Astrocyte (in vitro differentiated cells and primary cell): Measurements from ENCODE around the gene MIEF1. TPM values are rescaled to one million over a fixed set of nuclear protein-coding genes. Genes with fewer than 3 reads are reported as not detected.

Experiments used
- DNase-seq: peaks from one replicate; pipeline ENCODE4 v3.0.0-alpha.2; 2010; ENCODE audit warnings: low read depth
- FAIRE-seq: peaks from 2 replicates; lab custom pipeline; 2011; peaks lifted over from hg19 to GRCh38; lab: Jason Lieb, UNC
- H2AFZ ChIP-seq: 2 replicates; pipeline ENCODE4 v1.6.0; 2012; ENCODE audit warnings: low read depth, low read length, inconsistent platforms
- H3K27ac ChIP-seq: 2 replicates; pipeline ENCODE4 v1.5.1; 2011; ENCODE audit warnings: low read depth, low read length, inconsistent platforms
- H3K27me3 ChIP-seq: 2 replicates; pipeline ENCODE4 v1.6.0; 2011; ENCODE audit warnings: low read length, inconsistent platforms; ENCODE audit not compliant: insufficient read depth
- H3K36me3 ChIP-seq: 2 replicates; pipeline ENCODE4 v1.5.1; 2011; ENCODE audit warnings: low read length, inconsistent platforms; ENCODE audit not compliant: insufficient read depth
- H3K4me1 ChIP-seq: 2 replicates; pipeline ENCODE4 v1.5.1; 2011; ENCODE audit warnings: low read length, inconsistent platforms; ENCODE audit not compliant: insufficient read depth
- H3K4me2 ChIP-seq: 2 replicates; pipeline ENCODE4 v1.6.0; 2012; ENCODE audit warnings: low read length, inconsistent platforms
- H3K4me3 ChIP-seq: 2 replicates; pipeline ENCODE4 v1.5.1; 2011; ENCODE audit warnings: low read depth, mild to moderate bottlenecking, low read length, inconsistent platforms; ENCODE audit not compliant: insufficient read depth
- H3K79me2 ChIP-seq: 2 replicates; pipeline ENCODE4 v1.6.0; 2012; ENCODE audit warnings: mild to moderate bottlenecking, low read length, inconsistent platforms; ENCODE audit not compliant: insufficient read depth
- H3K9ac ChIP-seq: 2 replicates; pipeline ENCODE4 v1.6.0; 2012; ENCODE audit warnings: mild to moderate bottlenecking, low read length, inconsistent platforms
- H3K9me3 ChIP-seq: 2 replicates; pipeline ENCODE4 v1.5.1; 2012; ENCODE audit warnings: low read depth, mild to moderate bottlenecking, low read length, inconsistent platforms; ENCODE audit not compliant: insufficient read depth
- H4K20me1 ChIP-seq: 2 replicates; pipeline ENCODE4 v1.6.0; 2012; ENCODE audit warnings: low read length, inconsistent platforms; ENCODE audit not compliant: insufficient read depth
- H3K27ac Mint-ChIP-seq: one replicate; pipeline ENCODE4 v1.8.0; 2021; ENCODE audit warnings: mild to moderate bottlenecking, mixed read lengths; ENCODE audit not compliant: unreplicated experiment
- H3K27me3 Mint-ChIP-seq: one replicate; pipeline ENCODE4 v1.8.0; 2021; ENCODE audit warnings: low read depth, mixed read lengths; ENCODE audit not compliant: unreplicated experiment
- H3K36me3 Mint-ChIP-seq: one replicate; pipeline ENCODE4 v1.8.0; 2021; ENCODE audit warnings: low read depth, mixed read lengths; ENCODE audit not compliant: unreplicated experiment
- H3K4me1 Mint-ChIP-seq: one replicate; pipeline ENCODE4 v1.8.0; 2021; ENCODE audit warnings: low read depth, mixed read lengths; ENCODE audit not compliant: unreplicated experiment
- H3K4me3 Mint-ChIP-seq: one replicate; pipeline ENCODE4 v1.8.0; 2021; ENCODE audit warnings: mild to moderate bottlenecking, moderate library complexity, mixed read lengths; ENCODE audit not compliant: unreplicated experiment
- H3K9me3 Mint-ChIP-seq: one replicate; pipeline ENCODE4 v1.8.0; 2021; ENCODE audit warnings: mild to moderate bottlenecking, mixed read lengths; ENCODE audit not compliant: unreplicated experiment
- EZH2 ChIP-seq: IDR thresholded peaks from 2 replicates; pipeline ENCODE4 v1.6.1; 2012; ENCODE audit warnings: mild to moderate bottlenecking, low read length, inconsistent platforms; ENCODE audit not compliant: insufficient read depth
- total RNA-seq: library from RNA; stranded (reverse); gene quantifications from 2 replicates; pipeline ENCODE4 v1.2.1, GENCODE V29; 2021
- TF ChIP-seq, protein P1 (sequence below): IDR thresholded peaks from 2 replicates; pipeline ENCODE4 v1.5.1; 2011; ENCODE audit warnings: low read depth, mild to moderate bottlenecking, inconsistent platforms, low read length, moderate library complexity; ENCODE audit not compliant: insufficient read depth

Gene MIEF1
- total RNA-seq, 1 donor from 2014 or later: 35.6 TPM

DNA sequence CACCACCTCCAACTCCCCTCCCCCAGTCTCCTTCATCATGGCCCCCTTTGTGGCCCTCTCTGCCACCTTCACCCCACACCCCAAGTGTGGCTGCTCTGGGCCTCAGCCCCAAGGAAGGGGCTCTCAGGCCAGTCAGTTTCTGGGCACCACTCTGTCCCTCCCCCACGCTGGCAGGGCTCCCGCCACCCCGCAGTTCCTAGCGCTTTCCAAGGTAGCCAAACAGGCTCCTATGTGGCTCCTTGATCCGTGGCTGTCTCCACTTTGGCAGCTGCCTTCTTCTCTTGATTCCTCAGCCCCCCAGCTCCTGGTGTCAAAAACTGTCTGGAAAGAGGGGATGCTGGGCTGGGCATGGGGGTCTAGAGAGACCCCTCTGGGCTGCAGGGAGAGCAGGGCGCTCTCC, 58.0 kb downstream of the MIEF1 start:
- Mint-ChIP-seq H3K4me1 (no peaks in the 10 kb centered on the region), H3K27ac (no peak overlapping the region), H3K9me3 (no peaks in the 10 kb centered on the region), H3K36me3 (peaks cover 3% of the 10 kb centered on the region), H3K4me3 (no peak overlapping the region), H3K27me3 (peaks cover 43% of the 10 kb centered on the region)
- FAIRE-seq (no peak), DNase-seq (no peak)
- H3K79me2 ChIP-seq: no peaks in the 10 kb centered on the region
- H3K27me3 ChIP-seq: peaks cover 57% of the 10 kb centered on the region
- no peak overlapping the region for H3K27ac ChIP-seq
- H3K36me3 ChIP-seq: no peaks in the 10 kb centered on the region
- TF ChIP-seq, protein P1, sequence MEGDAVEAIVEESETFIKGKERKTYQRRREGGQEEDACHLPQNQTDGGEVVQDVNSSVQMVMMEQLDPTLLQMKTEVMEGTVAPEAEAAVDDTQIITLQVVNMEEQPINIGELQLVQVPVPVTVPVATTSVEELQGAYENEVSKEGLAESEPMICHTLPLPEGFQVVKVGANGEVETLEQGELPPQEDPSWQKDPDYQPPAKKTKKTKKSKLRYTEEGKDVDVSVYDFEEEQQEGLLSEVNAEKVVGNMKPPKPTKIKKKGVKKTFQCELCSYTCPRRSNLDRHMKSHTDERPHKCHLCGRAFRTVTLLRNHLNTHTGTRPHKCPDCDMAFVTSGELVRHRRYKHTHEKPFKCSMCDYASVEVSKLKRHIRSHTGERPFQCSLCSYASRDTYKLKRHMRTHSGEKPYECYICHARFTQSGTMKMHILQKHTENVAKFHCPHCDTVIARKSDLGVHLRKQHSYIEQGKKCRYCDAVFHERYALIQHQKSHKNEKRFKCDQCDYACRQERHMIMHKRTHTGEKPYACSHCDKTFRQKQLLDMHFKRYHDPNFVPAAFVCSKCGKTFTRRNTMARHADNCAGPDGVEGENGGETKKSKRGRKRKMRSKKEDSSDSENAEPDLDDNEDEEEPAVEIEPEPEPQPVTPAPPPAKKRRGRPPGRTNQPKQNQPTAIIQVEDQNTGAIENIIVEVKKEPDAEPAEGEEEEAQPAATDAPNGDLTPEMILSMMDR: no peak
- TF ChIP-seq EZH2: no peak
- H3K9ac ChIP-seq: no peak overlapping the region
- H3K4me2 ChIP-seq: no peak overlapping the region
- no peak overlapping the region for H3K4me3 ChIP-seq
- H3K9me3 ChIP-seq: peaks cover under 1% of the 10 kb centered on the region
- H3K4me1 ChIP-seq: no peaks in the 10 kb centered on the region
- no peaks in the 10 kb centered on the region for H4K20me1 ChIP-seq
- no peak overlapping the region for H2AFZ ChIP-seq

DNA sequence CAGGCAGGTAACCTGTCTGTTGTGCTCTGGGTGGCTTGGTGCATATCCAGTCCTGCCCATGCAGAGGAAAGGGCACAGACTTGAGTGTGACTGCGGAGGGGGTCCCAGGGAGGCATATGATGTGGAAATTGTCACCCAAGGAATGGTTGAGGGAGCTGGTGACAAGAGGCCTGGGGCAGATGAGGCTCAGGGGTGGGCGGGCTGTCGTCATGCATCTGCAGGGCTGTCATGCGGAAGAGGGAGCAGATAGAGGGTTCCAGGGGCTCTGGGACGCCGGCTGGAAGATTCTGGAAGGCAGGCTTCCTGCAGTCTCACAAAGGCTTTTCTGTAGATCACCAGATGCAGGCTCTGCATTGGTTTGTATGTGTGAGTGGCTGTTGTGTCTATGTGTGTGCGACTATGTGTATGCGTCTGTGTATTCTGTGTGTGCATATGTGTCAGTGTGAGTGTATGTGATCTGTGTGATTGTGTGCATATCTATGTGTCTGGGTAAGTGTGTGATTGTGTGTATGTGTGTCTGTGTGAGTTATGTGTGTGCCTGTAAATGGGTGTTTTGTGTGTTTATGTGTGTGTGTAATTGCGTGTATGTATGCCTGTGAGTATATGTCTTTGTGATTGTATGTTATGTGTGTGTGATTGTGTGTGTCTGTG, 60.9 kb downstream of the MIEF1 start:
- Histone ChIP-seq H3K4me2 (no peak overlapping the region), H3K4me3 (no peak overlapping the region), H2AFZ (no peak overlapping the region), H3K36me3 (no peaks in the 10 kb centered on the region), H3K79me2 (no peaks in the 10 kb centered on the region), H3K27ac (no peak overlapping the region), H3K9me3 (peaks cover 3% of the 10 kb centered on the region), H3K9ac (no peak overlapping the region), H3K4me1 (no peaks in the 10 kb centered on the region), H4K20me1 (no peaks in the 10 kb centered on the region), H3K27me3 (peaks cover 36% of the 10 kb centered on the region)
- H3K27me3 Mint-ChIP-seq: peaks cover 26% of the 10 kb centered on the region
- H3K36me3 Mint-ChIP-seq: no peaks in the 10 kb centered on the region
- no peak for TF ChIP-seq EZH2
- TF ChIP-seq, protein P1: no peak
- H3K4me3 Mint-ChIP-seq: no peak overlapping the region
- H3K27ac Mint-ChIP-seq: no peak overlapping the region
- no peaks in the 10 kb centered on the region for H3K9me3 Mint-ChIP-seq
- DNase-seq: no peak
- FAIRE-seq: no peak
- H3K4me1 Mint-ChIP-seq: no peaks in the 10 kb centered on the region
